HG03520 (cell line): ENCODE results near the gene SPATA31D1.

Experiments
- ATAC-seq: cut with Tn5 transposase; IDR thresholded peaks from one replicate; pipeline ENCODE4 v1.9.1; 2021; ENCODE audit warnings: mild to moderate bottlenecking, moderate library complexity; ENCODE audit not compliant: unreplicated experiment

SPATA31D1 gene

DNA sequence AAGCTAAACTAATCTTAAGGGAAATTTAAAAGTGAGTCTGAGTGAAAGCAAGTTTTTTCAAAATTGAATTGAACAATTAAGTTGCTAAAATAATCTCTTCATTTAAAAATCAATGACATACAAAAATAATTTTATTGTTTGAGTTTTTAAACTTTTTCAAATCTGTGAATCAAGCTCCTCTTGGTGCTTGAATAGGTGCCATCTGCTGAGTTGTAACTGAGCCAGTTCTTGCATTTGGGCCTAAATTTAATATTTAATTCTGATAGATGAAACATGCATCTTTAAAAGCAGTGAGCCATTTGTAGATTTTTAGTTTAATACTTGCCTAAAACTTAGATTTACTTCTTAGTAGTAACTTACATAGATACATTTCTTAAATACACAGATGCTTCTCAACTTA, 31.8 kb downstream of the SPATA31D1 start:
- ATAC-seq = no peak

DNA sequence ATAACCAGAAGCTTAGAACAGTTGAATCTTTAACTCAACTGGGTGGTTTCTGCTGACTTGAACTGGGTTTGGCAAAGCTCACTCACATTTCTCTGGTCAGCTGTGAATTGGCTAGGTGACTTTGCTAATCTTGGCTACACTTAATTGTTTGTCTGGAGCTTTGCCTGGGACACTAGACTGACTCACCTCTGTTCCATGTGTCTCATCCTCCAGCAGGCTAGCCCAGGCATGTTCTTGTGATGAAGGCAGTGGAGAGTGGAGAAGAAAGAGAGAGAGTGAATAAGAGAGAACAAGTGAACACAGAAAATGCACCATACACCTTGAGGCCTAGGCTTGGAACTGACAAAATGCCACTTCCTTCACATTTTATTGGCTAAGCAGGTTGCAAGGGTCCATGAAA, 32.6 kb downstream of the SPATA31D1 start:
- no peak for ATAC-seq

DNA sequence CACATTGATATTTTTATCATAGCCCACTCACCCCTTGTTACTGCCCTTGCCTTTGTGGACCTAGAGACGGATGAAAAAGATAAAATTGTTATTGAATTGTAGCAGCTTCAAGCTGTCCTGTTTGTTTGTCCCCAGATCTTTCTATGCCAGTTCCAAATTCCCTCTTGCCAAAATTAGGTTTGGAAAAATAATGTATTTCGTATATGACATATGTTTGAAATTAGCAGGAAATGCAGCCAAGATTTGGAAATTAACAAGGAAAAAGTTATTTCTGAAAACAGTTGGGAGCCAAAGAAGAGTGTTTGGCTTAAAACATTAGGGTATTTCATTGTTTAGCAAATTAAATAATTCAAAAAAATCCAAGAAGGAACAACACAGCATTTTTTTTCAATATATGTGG, 33.5 kb downstream of the SPATA31D1 start:
- ATAC-seq = no peak

DNA sequence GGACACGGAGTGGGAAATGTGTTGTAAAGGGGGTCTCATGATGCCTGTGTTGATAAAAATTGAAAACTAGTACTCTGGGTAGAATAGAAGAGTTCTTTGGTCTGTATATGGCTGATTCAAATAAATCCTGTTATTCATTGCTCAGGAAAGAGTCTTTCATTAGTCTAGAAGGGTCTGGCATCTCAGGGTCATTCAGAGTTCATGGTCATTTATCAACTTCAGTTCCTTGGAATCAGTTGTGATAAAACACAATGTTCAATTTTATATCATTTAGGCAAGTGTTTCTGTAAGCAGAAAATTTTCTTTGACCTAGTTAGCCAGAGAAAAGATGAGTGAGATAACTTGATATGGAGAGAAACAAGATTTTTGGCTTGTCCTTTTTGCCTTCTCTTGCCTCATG, 36.3 kb downstream of the SPATA31D1 start:
- ATAC-seq = no peak

DNA sequence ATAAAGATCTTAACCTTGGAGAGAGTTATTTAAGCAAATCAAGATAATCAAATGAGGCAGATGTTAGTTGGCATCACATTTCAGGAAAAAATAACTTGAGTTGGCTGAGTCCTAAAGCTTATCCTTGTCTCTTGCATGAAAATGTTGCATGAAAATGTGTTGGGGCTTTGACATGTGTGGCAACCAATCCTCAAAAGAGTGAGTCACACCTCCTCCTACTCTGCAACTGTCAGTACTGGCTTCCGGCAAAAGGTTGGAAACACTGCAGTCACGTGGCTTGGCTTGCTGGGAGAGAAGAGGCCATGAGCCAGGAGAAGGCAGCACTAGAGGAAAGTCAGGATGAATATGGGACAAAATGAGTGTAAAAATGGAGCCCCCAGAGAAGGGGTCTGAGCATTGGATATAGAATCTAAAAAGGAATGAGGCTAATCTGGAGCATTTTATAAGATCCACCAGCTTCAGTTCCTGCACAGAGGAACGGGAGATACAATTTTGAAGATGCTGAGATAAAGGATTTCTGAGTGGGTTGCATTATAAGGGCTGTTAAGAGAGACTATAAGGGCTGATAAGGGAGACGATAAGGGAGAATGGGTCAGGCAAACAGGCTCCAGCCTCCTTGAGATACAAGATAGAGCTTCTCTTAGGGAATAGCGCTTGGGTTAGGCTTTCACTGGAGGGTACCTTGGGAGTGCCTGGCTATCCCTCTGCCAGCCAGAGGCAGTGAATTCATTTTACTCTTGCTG, 43.1 kb downstream of the SPATA31D1 start:
- ATAC-seq = no peak

DNA sequence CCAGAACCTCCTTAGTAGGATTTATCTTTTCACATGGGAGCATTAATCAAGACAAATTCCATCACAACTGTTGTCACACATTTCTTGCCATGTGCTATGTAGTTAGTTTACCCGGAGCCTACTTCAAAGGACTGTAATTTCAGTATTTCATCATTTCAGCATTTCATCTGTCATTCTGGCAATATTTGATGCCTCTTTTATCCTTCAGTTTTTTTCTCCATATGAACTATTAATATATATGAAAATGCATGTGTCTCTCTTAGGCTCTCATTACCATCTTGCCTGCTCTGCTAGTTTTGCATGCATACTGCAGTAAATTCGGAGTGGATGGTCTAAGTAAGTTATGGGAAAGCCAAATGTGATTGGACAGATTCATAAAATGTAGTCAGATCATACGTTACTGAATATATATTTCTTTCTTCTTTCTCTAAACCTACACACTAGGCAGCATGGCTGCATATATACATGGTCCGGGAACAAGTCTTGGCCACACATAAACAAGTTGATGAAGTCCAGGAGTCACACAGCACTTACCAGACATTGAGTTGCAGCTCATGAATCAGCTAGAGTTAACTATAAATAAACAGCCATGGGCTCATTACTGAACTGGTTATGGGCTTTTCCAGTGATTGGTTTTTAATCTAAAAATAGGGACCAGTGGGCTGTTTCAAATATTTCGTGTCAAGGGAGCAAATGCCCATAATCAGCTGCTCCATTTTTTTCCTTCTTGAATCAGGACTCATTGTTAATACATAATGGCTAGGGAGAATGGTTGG, 46.6 kb downstream of the SPATA31D1 start:
- no peak for ATAC-seq

DNA sequence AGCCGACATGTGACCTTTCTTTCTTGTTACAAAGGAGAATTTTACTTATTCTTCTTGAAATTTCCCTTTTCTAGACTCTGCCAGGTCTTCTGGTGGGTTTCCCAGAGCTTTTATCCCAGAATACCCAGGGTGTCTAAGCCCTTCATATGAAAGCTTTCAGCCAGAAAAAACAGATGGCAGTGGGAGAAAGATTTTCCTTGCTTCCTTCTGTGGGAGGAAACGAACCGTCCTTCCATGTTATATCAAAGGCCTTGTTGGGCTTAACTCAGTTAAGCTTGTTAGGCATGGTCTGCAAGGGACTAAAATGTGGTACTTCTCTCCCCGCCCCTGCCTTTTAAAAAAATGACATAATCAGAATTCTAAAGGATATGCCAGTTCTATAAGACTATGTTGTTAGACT, 47.5 kb downstream of the SPATA31D1 start:
- ATAC-seq = no peak

DNA sequence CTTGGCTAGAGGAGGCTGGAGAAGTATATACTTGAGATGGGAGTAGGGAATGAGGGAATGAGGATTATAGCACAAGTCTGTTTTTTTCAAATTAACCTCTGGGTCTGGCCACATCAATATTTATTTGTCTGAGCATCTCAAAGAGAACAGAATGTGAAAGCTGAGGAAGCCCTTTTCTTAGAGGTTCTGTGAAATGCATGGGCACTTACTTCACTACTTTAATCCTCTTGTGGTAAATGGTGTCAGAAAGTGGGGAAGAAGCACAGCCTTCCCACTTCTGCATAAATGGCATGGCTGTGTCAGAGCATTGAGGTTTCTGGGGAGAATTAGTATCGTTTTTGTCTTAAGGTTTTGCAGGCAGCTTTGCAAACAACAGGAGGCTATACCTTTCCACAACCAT, 48.6 kb downstream of the SPATA31D1 start:
- ATAC-seq = no peak

DNA sequence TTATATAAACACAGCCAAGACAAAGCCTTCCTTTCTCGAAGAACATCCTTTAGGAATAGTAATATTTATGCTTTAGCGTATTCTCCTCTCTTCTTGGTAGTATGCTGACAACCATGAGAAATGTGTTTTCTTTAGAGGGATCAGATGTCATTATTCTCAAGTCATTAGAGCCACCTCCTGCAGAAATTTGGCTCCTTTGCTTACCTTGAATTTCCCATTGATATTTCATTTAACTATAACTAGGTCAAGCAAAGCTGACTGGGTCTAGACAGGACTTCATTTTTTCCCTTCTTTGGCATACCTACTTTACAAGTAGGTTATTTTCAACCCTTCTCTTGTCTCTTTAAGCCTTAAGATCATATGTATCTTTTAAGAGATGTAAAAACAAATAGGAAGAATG, 50.3 kb downstream of the SPATA31D1 start:
- no peak for ATAC-seq
